Left forelimb (tissue), 1 donor: ENCODE data around the gene RELA.
"Not testable (repeated sequence)": the region's sequence is repeated elsewhere in the genome, so short reads cannot be mapped to it uniquely, and the experiment has no call there.

Source experiments
- DNase-seq: peaks from one replicate; pipeline ENCODE4 v3.0.0-alpha.2; 2018; ENCODE audit warnings: low spot score

The RELA gene

GRCh38 chr11:65662799-65663638 lies at the start of gene RELA:
TSS of gene RELA (minus strand) at chr11:65662916. CDS start at chr11:65662832, 84 bp downstream.
- peak; percentile 97 for DNase-seq

DNA sequence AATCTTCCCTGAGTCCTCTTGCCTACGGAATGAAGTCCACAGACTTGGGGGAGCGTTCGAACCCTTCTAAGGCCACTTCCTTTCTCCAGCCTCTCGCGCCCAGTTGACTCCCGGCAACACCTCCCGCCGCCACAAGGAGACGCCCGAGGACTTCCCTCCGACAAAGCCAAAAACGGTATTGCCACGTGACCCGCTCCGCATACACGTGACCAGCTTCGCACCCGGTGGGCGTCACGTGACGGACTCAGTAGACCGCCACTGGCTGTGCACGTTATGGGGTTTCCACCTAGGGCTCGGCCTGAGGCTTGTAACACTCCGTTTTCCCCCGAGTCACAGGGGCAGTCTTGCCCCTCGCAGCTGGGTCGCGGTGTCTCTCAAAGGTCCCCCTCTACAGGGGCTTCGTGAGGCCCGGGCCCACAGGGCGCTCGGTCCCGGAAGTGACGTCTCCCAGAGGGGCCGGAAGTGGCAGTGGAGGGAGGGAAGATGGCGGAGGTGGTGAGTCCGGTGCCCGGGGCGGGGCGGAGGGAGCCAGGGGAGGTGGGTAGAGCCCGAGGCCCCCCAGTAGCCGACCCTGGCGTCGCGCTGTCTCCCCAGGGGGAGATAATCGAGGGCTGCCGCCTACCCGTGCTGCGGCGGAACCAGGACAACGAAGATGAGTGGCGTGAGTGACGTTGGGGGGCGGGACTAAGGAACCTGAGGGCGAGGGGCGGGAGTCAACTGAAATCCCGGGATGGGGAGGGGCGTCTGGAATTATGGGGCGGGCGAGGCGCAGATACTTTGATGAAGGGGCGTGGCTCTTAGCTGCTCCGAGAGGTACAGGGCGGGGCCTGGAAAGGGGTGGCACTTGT lies 49.3 kb upstream of the RELA start, which contains the start of gene KAT5:
Gene KAT5 (plus strand): TSS at position 468 of the 848 bp plus-strand sequence. CDS start 16 bp downstream, at position 484.
- DNase-seq: peak; percentile 100

GRCh38 chr11:65710421-65710820 lies 47.7 kb upstream of the RELA start:
- DNase-seq: no peak

- no peak for DNase-seq
Observed at GRCh38 chr11:65709661-65710060, 46.9 kb upstream of the RELA start.

- DNase-seq: no peak
Observed at GRCh38 chr11:65708451-65708850, 45.7 kb upstream of the RELA start.

DNA sequence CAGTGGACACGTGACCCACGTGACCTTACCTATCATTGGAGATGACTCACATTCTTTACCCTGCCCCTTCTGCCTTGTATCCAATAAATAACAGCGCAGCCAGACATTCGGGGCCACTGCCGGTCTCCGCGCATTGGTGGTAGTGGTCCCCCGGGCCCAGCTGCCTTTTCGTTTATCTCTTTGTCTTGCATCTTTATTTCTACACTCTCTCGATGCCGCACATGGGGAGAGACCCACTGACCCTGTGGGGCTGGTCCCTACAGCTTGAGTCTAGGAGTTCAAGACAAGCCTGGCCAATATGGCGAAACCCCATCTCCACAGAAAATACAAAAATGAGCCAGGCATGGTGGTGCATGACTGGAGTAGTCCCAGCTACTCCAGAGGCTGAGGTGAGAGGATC lies 44.3 kb upstream of the RELA start:
- not testable (repeated sequence) for DNase-seq

- DNase-seq: not testable (repeated sequence)
Observed at GRCh38 chr11:65706303-65706763, 43.6 kb upstream of the RELA start.

GRCh38 chr11:65703846-65704245 lies 41.1 kb upstream of the RELA start:
- no peak for DNase-seq

GRCh38 chr11:65701686-65702085 lies 39.0 kb upstream of the RELA start:
- DNase-seq: no peak

GRCh38 chr11:65700399-65700798 lies 37.7 kb upstream of the RELA start:
- no peak for DNase-seq

DNA sequence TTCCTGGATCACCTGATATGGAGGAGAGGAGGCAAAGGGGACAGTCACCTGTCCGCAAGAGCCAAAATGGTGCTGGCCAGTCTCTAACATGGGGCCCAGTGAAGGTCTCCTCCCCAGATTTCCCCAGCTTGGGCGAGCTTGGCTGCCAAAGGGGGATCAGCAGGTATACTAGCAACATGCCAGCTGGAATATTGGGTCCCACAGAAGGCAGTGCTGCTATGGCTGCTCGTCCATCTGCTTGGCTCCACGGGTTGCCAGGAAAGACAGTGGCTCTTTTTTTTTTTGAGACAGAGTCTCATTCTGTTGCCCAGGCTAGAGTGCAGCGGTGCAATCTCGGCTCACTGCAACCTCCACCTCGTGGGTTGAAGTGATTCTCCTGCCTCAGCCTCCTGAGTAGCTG lies 36.6 kb upstream of the RELA start:
- DNase-seq: no peak

DNA sequence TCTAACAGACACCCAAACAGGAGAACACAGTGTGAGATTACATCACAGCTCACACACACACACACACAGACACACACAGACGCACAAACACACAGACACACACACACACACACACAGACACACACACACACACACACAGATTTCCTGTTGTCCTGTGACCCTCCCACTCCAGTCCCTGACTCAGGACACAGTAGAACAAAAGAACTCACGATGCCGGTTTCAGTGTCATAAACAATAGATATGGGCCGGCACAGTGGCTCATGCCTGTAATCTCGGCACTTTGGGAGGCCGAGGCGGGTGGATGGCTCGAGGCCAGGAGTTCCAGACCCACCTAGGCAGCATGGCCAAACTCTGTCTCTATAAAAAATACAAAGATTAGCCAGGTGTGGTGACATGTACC lies 35.5 kb upstream of the RELA start:
- DNase-seq: no peak

- DNase-seq: no peak
Observed at GRCh38 chr11:65696802-65697552, 34.3 kb upstream of the RELA start.

GRCh38 chr11:65695459-65696241 lies 32.9 kb upstream of the RELA start:
- DNase-seq: no peak

- DNase-seq: no peak
Observed at GRCh38 chr11:65692367-65692766, 29.7 kb upstream of the RELA start.

GRCh38 chr11:65691847-65692246 lies 29.1 kb upstream of the RELA start:
- not testable (repeated sequence) for DNase-seq

GRCh38 chr11:65685981-65686380 lies 23.3 kb upstream of the RELA start:
- no peak for DNase-seq

DNA sequence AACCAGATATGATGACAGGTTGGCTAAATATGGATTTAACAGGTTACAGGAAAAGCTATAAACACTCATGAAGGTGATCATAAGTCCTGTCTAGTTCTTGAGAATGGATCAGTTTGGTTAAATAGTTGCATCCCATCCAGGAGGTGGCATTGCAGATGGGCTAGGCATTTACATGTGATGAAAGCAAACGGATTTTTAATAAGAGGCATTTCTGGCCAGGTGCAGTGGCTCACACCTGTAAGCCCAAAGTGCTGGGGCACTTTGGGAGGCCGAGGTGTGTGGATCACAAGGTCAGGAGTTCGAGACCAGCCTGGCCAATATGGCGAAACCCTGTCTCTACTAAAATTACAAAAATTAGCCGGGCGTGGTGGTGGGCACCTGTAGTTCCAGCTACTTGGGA lies 20.8 kb upstream of the RELA start:
- not testable (repeated sequence) for DNase-seq

DNA sequence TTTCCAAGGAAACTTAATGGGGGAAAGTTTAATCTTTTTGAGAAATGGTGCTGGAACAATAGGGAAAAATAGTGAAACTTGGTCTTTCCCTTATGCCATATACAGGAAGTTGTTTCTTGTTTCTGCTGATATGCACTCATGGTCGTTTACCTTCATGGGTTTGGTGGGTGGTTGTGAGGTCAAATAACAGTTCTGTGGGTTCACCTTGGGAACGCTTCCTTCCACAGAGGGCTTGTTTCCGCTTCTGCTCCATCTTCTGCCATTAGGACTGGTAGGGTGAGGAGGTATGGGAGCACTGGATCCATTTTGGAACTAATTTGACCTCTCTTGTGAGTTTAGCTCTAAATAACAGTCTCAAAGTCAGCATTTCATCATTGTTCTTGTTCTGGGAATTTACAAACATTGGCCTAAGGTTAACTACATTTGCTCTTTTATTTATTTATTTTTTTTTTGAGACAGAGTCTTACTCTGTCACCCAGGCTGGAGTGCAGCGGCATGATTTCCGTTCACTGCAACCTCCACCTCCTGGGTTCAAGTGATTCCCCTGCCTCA lies 17.6 kb upstream of the RELA start:
- DNase-seq: no peak

DNA sequence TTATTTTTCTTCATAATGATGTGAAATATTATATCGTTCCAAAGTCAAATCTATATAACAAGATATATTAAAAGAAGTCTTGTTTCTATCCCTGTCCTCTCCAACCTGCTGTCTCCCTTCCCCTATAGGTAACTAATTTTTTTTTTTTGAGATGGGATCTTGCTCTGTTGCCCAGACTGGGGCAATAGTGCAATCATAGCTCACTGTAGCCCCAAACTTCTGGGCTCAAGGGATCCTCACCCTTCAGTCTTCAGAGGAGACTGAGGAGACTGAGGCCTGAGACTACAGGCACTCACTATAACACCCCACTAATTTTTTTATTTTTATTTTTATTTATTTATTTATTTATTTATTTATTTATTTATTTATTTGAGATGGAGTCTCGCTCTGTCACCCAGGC lies 10.3 kb upstream of the RELA start:
- DNase-seq: no peak
